ENCODE measurements around the gene SPAG5.
"Not testable (repeated sequence)": the region's sequence is repeated elsewhere in the genome, so short reads cannot be mapped to it uniquely, and the experiment has no call there.

The SPAG5 gene

GRCh38 chr17:28598799-28599310 lies at the start of gene SPAG5:
SPAG5 (minus strand) TSS chr17:28599025; CDS start chr17:28598946, 79 bp downstream.
- DNase-seq = peak; percentile 95

GRCh38 chr17:28646039-28646754 lies 47.4 kb upstream of the SPAG5 start:
- DNase-seq = peak; percentile 27

- DNase-seq = no peak
Observed at GRCh38 chr17:28645576-28645939, 46.7 kb upstream of the SPAG5 start.

DNA sequence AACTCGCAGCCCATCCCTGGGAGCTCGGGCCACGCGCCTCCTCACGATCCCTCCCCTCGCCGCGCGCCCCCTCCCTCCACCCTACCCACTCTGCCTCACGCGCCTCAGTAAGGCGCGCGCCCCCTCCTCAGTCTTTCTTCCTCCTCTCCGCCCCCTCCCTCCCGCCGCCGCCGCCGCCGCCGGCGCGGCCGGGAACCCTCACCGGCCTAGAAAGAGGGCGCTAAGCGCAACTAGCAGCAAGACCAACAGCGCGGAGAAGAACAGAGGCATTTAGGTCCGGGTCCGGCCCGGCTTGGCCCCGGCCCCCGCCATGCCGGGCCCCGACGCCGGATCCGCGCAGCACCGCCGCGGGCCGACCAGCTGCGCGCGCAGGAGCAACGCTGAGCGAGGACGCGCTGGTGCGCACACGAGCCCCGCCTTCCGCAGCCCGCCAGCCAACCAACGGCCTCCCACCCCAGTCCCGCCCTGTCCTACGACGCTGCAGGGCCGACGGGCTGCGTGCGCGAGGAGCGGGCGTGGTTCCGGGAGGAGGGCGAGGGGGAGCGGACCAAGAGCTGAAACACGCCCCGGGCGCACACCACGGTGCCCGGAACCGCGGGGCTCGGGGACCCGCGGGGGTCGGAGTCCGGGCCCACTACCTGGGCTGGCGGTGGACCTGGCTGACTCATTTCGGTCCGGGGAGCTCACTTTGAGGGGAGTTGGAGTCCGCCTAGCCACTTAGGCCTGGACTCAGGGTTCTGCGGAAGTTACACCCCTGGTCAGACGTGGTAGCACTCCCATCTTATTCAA lies 46.2 kb upstream of the SPAG5 start, which contains the start of gene BLTP2:
BLTP2 (minus strand) TSS at position 372 of the 789 bp plus-strand sequence; CDS start at position 270, 102 bp downstream.
- DNase-seq = peak; percentile 89

- DNase-seq = peak; percentile 60
Observed at GRCh38 chr17:28643983-28644786, 45.4 kb upstream of the SPAG5 start.

DNA sequence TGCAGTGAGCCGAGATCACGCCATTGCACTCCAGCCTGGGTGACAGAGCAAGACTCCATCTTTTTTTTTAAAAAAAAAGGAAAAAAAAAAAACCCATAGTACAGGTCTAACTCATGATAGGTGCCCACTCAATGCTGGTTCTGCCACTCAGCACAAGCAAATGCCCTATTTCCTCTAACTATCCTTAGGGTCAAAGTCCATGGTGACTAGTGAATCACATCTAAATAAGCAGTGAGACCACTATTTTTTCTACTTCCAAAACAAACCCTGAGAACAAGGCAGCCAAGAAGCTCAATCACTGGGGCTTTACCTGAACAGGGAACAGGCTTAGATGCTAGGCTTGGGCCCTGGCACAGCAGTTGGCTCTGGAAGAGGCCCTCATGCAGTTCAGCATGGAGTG lies 42.8 kb upstream of the SPAG5 start:
- no peak for DNase-seq

GRCh38 chr17:28635506-28635905 lies 36.7 kb upstream of the SPAG5 start:
- no peak for DNase-seq

DNA sequence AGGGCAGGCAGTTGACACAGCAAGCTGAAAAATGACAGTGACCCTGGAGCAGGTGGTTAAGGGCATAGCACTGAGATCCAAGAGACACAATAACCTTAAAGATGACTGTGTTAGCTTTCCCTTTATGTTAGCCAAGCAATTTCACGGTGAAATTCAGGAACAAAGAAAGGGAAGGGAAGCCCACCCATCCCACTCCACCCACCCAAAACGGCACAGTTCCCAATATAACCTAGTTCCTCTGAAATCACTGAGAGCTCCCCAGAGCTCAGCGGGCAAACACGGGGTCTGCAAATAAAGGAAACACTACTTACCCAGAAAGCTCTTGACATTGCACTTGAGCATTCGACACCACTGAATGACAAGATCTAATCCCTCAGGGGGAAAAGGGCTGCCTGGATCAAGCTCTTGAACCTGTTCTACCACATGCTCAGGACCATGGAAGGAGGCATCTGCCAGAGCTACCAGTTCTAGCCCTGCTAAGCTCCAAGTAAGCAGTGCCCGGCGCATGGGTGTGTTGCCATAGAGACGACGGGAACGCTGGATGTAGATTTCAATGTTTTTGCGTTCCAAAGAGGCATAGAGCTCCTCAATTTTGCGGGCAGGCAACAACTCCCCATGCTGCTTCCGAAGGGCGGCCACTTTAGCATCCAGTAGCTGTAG lies 35.5 kb upstream of the SPAG5 start:
- peak; percentile 52 for DNase-seq

DNA sequence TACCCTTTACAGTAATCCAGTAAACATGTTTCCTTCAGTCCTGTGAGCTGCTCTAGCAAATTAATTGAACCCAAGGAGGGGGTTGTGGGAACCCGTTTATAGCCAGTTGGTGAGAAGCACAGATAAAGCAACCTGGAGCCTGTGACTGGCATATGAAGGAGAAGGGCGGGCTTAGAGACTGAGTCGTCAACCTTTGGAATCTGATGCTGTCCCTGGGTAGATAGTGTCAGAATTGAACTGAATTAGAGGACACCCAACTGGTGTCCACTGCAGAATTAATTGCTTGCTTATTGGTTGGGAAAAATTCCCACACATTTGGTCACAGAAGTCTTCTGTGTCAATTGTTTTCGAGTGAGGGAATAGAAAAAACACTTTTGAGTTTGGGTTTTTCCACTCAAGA lies 28.0 kb upstream of the SPAG5 start:
- no peak for DNase-seq

DNA sequence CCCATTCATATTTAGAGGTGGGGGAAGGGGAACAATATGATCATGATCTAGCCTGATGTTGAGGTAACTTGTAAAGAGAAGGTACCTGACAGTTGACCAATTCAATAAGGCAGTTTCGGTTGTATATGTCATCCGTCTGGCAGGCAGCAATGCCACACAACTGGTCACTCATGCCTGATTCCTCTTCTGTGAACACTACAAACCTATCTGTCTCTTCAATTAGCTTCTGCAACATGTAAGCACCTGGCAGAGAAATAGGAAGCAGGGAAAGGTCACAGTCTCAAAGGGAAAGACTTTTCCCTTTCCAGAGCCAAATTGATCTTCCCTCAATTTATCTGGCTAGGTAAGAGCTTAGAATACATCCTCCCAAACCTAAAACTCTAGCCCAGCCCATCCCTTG lies 25.3 kb upstream of the SPAG5 start:
- no peak for DNase-seq

- DNase-seq = no peak
Observed at GRCh38 chr17:28623696-28624095, 24.9 kb upstream of the SPAG5 start.

DNA sequence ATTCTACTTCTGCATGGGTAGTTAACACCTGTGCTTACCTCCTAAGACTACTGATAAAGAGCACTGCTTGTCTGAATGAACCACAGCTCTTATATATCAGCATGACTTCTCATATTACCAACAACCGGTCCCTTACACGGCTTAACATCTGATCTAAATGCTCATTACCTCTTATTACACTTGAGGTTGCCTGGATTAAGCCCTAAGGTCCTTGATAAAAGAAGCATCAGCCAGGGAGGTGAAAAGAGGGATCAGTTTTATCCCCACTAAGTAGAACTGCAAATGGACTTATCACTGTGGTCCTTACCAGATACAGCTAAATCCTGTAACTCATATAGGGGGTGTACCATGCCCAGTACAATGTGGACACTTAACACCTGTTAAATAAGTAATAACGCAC lies 23.4 kb upstream of the SPAG5 start:
- no peak for DNase-seq

- no peak for DNase-seq
Observed at GRCh38 chr17:28620010-28620409, 21.2 kb upstream of the SPAG5 start.

DNA sequence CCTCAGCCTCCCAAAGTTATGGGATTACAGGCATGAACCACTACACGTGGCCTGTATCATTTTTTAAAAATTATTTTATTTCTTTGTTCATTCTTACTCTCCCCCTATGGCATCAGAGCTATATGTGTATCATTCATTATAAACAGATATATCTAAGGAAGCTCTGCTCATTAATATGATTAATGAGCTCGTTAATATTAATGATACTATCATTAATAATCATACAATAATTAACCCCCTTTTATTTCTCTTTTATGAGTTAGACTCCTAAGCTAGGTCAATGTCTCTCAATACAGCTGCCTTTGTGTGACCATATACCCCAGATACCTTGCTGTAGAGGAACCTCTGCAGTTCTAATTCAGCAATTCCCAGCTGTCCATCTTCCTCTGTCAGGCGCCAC lies 19.6 kb upstream of the SPAG5 start:
- DNase-seq = no peak

DNA sequence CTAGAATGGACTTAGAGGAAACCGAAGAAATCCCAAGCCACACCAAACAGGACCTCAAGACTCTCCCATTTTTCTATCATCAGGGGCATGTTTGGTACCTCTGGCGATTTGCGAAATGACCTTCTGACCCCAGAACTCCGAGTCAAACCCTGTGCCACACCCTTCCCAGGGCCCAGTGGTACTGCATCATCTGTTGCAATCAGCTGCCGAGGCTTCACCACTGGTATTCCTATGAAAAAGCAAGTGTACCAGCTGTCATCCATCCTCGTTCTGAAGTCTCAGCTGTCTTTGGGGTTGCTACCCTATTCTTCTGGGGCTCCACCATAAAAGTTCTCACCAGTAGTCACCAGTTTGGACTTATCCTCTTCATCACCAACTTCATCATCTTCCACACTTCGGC lies 17.5 kb upstream of the SPAG5 start:
- no peak for DNase-seq

DNA sequence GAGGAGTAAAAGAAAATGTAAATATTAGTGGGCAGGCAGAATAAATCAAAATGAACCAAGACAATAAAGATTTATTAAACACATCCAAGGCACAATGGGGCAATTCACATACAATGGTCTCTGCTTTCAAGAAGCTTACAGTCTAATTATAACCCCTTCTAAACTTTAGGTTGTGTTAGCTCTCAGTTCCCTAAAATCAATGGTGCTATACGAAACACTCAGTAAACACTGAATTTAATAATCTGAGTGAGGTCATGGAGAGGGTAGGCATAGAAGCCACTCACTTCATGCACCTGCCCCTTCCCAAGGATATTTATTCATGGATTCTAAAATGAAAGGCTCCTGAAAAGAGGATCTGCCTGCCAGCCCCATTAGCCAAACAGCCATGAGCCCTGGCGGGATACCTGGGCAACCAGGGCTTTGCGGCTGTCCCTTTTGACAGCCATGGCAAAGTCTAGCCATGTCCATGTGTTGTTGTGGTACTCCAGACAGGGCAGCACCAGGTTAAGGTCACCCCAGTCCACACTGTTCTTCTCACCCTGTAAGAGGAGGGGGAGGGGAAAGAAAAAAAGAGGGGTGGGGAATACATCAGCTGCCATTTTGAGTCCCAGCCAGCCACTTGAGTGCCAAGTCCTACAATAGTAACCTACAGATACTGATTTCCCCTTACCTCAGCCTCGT lies 16.6 kb upstream of the SPAG5 start:
- no peak for DNase-seq

GRCh38 chr17:28613931-28614381 lies 15.1 kb upstream of the SPAG5 start, which contains the start of gene RSKR:
RSKR (minus strand) TSS chr17:28614185; CDS start chr17:28614161, 24 bp downstream.
- no peak for DNase-seq

DNA sequence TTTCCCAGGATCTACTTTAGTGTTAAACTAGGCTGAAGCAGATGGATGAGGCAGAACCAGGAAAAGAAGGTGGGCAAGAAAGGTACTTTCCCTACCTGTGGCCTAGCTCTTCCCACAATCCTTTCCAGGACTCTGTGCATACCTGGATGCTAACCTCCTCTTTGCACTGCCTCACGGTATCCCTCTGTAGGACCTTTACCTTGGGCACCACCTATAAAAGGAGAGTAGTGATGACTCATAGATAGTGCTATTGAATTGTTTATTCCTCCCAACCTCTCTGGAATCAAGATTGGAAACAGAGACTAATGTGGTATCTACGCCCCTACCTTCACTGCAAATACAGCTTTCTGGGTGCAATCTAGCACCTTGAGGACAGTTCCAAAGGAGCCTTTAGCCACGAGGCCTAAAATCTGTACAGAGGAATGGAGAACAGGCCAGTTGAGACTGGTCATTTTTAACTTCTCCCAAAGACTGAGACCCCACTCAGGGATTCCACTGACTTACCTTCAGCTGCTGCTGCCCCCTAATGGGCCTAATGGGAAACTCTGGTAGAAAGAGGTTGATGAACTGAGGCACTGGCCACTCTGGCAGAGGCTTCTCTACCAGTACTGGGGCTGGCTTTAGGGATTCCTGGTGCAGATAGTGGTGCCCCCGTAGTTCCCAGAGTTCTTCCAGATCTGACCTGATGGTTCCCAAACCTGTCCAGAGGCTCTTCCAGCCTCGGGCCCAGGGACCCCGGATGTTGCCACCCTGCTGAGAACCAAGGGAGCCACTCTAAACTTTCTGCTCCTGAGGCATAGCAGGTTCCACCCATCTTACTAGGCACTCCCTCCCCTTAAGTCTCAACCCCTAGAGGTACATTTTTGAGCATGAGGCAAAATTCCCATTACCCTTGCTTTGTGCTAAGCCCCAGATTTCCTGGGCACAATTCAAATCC lies 14.4 kb upstream of the SPAG5 start:
- peak; percentile 35 for DNase-seq

DNA sequence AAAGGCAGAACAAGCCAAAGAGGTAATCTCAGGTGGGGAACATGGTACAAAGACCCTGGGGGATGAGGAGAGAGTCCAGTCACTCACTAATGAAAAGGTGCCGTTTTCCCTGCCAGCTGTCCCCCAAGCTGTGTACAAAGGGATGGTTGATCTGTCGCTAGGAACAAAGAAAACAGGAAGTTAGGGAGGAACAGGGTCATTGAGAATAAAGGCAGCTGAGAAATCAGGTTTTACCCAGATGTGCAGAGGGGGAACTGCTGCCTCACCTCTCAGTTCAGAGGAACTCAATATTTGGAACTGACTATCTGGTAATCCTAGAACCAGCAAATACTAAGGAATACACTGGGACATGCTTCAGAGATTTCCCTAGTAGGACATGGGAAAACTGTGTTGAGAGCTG lies 13.7 kb upstream of the SPAG5 start:
- DNase-seq = no peak

GRCh38 chr17:28610376-28610775 lies 11.6 kb upstream of the SPAG5 start:
- DNase-seq = no peak

GRCh38 chr17:28604031-28604430 lies 5.2 kb upstream of the SPAG5 start:
- DNase-seq = not testable (repeated sequence)

All from NCI-H510A treated with DMSO at 0.1 percent for 48 hours (cell line).